GM21390 (cell line): ENCODE measurements around the gene RHBDF1.

ENCODE experiments used
- ATAC-seq: cut with Tn5 transposase; IDR thresholded peaks from one replicate; pipeline ENCODE4 v1.9.1; 2021; ENCODE audit not compliant: unreplicated experiment

The RHBDF1 gene

DNA sequence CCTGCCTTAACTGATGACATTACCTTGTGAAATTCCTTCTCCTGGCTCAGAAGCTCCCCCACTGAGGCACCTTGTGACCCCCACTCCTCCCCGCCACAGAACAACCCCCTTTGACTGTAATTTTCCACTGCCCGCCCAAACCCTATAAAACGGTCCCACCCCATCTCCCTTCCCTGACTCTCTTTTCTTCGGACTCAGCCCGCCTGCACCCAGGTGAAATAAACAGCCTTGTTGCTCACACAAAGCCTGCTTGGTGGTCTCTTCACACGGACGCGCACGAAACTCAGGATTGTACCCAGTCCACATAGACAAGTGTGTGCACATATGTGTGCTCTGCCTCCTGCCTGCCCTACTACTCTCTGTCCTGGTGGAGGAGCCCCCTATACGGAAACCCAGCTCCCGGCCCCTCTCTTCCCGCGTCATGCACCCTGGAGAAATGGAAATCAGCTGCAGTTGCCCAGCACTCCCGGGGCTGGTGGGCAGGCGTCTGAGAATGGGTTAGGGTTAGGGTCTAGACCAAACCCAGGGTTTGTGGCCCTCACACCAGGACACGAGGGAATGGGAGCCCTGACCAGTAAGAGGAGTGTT lies 2.4 kb upstream of the RHBDF1 start:
- ATAC-seq, result no peak

- ATAC-seq, result no peak
Measured at GRCh38 chr16:74051-74746, 1.8 kb upstream of the RHBDF1 start.

DNA sequence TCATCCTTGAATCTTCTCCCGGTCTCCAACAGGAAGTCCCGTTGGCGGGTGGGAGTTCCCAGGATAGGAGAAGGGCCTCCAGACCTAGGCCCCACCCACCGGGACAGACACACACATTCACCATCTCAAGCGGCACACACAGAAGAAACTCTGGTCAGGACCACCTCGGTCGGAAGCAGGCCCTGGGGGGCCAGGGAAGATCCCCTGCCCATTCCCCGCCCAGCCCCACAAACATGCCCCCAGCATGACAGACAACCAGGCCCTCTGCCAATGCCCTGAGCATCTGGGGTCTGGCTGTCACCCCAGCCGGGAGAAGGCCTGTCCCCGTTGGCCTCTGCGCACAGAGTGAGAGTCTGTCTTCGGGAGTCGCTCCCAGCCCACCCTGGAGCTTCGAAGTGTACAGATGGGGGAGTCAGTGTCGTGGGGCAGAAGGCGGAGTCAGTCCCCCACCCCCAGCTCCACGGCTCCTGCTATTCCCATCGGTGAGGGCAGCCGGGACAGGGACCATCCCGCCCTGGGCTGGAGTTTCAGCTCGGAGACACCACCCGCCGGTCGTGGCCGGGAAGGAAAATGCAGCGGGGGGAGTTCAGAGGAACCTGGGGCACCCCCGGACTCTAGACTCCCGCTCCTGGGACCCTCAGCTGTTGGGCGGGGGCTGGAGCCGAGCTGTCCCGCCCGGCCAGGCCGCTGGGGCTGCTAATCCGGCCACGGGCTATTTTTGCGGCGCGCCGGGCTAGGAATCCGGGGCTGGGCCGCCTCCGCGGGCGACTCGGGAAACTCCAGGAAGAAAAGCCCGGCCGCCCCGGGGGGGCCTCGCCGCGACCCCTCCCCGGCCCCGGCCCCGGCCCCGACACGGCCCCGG lies 660 bp downstream of the RHBDF1 start:
- ATAC-seq, result no peak

DNA sequence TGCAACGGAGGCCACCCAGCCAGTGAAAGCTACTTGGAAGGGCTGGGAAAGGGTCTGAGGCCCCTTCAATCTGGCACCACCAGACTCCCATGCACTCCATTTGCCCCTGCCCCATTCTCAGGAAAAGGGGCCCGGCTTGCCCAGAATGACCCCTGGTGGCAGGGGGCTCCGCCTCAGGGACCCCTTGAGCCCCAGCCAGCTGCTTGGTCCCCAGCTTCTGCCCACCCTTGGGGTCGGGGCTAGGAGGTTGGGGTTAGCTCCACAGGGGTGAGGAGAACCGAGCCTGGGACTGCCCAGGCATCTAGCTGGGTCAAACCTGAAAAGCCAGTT lies 1.3 kb downstream of the RHBDF1 start:
- ATAC-seq, result no peak

DNA sequence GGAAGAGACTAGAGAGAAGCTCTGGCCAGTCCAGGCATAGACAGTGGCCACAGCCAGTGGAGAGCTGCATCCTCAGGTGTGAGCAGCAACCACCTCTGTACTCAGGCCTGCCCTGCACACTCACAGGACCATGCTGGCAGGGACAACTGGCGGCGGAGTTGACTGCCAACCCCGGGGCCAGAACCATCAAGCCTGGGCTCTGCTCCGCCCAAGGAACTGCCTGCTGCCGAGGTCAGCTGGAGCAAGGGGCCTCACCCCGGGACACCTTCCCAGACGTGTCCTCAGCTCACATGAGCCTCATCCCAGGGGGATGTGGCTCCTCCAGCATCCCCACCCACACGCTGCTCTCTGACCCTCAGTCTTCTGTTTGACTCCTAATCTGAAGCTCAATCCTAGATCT lies 3.2 kb downstream of the RHBDF1 start:
- ATAC-seq, result no peak

GRCh38 chr16:67884-68789 lies 4.3 kb downstream of the RHBDF1 start:
- no peak for ATAC-seq

GRCh38 chr16:67183-67791 lies 5.1 kb downstream of the RHBDF1 start:
- ATAC-seq, result no peak

GRCh38 chr16:66309-67182 lies 5.9 kb downstream of the RHBDF1 start:
- ATAC-seq, result no peak

- no peak for ATAC-seq
Measured at GRCh38 chr16:65745-66144, 6.7 kb downstream of the RHBDF1 start.

DNA sequence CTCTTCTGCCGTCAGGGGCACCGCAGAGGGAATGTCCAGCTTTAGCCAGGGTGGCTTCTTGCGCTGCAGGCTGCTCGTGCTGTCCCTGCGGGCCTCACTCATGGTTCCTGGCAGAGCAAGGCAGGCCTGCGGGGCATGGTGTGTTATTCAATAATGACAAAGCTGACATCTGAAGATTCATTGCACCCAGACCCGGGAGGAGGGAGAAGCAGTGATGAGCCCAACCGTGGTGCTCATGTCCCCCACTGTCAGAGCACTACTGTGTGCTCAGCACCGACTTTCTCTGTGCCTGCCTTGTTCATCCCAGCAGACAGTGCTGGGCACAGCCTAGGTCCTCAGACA lies 7.5 kb downstream of the RHBDF1 start:
- ATAC-seq, result no peak

DNA sequence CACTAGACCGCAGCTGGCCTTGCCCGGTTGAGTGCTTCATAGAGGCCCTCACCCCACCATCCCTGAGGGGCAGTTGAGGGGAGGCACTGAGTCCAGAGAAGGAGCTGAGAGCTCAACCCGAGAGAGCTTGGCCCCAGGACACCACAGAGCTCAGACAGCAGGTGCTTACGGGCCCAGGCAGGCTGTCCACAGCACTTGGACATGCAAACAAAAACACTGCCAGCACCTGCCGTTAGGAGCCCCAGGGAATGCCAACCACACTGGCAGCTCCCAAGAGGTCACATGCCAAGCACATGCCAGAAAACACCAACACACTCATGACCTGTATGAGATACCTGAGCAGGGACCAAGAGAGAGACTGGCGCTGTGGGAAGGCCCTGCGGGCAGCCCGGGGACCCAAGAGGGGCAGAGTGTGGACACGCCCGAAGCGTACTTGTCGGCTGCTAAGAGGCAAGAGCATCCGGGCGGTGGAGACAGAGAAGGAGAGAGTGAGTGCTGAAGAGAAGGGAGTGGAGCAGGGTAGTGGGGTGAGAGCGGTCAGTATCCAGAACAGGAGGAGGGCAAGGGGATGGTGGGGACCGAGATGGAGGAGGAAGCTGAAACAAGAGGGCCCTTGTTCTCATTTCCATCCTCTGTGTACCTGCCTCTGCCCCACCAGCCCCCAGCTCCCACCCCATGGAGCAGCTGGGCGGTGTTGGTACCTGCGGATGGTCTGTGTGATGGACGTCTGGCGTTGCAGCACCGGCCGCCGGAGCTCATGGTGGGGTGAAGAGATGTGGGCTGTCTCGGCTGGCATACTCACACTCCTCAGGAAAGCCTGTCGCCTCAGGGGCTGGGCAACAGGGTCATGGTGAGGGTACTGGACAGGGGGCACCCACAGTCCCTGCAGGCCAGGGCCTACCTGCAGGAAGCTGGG lies 8.2 kb downstream of the RHBDF1 start:
- ATAC-seq, result no peak

DNA sequence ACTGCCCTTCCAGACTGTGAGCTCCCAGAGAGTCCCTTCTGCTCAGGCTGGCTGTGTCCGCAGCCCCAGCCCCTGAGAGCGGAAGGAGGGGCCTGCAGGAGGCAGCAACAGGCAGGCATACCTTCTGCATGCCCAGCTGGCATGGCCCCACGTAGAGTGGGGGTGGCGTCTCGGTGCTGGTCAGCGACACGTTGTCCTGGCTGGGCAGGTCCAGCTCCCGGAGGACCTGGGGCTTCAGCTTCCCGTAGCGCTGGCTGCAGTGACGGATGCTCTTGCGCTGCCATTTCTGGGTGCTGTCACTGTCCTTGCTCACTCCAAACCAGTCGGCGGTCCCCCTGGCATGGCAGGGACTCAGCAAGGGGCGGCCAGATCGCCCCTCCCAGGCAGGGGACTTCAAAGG lies 9.0 kb downstream of the RHBDF1 start:
- no peak for ATAC-seq

DNA sequence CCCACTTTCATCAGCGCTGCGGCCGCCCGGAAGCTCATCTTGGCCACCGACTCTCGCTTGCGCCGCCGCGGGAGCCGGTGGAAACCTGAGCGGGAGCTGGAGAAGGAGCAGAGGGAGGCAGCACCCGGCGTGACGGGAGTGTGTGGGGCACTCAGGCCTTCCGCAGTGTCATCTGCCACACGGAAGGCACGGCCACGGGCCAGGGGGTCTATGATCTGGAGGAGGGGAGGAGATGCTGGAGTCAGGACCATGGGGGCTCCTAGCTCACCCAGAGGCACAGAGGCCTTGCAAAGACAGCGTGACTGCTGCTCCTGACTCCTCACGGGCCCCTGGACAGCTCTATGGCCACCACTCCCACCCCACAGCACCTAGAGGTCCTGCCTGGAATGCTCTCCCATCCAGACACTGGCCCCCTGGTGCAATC lies 9.5 kb downstream of the RHBDF1 start:
- ATAC-seq, result no peak

- no peak for ATAC-seq
Measured at GRCh38 chr16:62283-62967, 10.0 kb downstream of the RHBDF1 start.

DNA sequence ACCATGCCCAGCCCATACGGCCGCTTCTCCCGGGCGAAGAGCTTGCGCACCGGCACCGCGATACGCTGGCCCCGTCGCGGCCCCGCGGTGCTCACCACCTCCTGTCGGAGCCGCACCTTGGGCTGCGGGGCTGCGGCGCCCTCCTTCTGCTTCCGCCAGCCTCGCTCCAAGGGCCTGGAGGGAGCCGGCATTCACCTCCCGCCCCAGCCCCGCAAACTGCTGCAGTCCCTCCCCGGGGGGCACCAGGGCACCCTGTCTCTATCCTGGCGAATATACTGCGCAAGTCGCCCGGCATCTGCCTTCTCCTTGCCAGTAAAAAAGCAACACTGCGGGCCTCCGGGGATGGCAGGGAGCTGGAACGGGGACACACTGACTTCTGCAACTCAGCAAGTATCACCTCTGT lies 10.6 kb downstream of the RHBDF1 start:
- no peak for ATAC-seq

GRCh38 chr16:60929-61878 lies 11.2 kb downstream of the RHBDF1 start:
- no peak for ATAC-seq

DNA sequence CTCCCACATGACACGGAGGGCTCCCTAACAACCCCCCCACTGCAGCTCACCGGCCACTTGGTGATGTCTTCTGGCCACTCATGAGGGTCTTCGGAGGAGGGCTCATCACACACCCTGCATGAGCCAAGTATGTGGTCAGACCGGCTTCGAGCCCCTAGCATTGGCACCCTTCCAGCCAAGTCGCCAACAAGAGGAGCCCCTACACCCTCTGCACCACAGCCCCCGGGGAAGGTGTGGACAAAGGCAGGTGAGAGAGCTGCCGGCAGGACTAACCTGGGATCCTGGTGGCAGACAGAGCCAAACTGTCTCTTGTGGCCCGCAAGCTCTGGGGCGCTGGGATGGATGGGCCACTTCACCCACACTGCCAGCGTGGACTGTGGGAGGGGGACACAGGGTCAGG lies 12.3 kb downstream of the RHBDF1 start:
- no peak for ATAC-seq
